Measurements from ENCODE around the gene CCNA1.

CCNA1 gene

DNA sequence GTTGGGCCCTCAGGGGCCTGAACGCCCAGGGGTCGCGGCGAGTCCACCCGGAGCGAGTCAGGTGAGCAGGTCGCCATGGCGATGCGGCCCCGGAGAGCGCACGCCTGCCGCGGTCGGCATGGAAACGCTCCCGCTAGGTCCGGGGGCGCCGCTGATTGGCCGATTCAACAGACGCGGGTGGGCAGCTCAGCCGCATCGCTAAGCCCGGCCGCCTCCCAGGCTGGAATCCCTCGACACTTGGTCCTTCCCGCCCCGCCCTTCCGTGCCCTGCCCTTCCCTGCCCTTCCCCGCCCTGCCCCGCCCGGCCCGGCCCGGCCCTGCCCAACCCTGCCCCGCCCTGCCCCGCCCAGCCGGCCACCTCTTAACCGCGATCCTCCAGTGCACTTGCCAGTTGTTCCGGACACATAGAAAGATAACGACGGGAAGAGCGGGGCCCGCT lies at the start of gene CCNA1:
Gene CCNA1, plus strand, starts transcription at position 390 of the 439 bp plus-strand sequence. CDS start 562 bp downstream, outside the sequence.
- DNase-seq = no peak

GRCh38 chr13:36385489-36385888 lies 46.8 kb upstream of the CCNA1 start:
- DNase-seq = no peak

DNA sequence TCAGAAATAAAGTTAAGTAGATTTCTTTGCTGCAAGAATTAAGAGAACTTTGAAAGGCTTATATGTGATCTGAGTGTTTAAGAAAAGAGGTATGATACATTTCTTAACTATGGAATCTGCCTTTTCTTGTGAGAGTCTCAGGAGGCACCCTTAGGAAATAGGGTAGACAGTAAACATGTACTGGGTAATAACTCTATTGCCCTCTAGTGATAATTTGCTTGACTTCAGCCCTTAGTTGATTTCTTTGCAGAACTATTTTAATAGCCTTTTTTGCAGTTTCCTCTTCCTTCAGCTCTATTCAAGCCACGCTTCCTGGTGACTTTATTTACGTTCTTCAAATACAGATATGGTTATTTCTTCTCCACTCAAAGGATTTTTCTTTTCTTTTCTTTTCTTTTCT lies 37.0 kb upstream of the CCNA1 start:
- no peak for DNase-seq

GRCh38 chr13:36405151-36405550 lies 27.1 kb upstream of the CCNA1 start:
- no peak for DNase-seq

DNA sequence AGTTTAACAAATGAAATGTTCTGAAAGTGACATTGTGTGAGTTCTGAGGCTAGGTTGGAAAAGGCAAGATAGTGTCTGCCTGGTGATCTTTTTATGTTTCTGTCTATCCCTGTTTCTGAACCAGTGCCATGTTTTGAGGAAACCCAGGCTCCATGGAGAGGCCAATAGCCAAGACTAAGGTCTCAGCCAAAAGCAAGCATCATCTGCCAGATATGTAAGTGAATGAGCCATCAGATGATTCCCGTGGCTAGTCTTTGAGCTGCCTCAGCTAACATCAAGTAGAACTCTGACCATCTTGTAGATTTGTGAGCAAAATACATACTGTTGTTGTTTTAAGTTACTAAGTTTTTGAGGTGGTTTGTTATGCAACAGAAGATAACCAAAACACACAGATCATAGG lies 19.6 kb upstream of the CCNA1 start:
- no peak for DNase-seq

DNA sequence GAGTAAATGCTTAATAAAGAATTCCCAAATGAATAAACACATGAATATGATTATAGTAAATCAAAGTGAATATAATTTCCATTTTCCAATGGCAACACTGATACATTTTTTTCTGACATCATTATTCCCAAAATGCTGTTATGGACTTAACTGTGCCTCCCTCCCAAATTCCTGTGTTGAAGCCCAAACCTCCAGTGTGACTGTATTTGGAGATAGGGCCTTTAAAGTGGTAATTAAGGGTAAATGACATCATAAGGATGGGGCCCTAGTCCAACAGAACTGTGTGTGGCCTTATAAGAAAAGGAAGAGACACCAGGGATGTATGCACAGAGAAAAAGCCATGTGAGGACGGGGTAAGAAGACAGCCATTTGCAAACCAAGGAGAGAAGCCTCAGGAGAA lies 19.1 kb upstream of the CCNA1 start:
- DNase-seq = no peak

- no peak for DNase-seq
Measured at GRCh38 chr13:36414461-36414860, 17.8 kb upstream of the CCNA1 start.

GRCh38 chr13:36417331-36417730 lies 15.0 kb upstream of the CCNA1 start:
- DNase-seq = no peak

- no peak for DNase-seq
Measured at GRCh38 chr13:36418022-36418805, 14.1 kb upstream of the CCNA1 start.

DNA sequence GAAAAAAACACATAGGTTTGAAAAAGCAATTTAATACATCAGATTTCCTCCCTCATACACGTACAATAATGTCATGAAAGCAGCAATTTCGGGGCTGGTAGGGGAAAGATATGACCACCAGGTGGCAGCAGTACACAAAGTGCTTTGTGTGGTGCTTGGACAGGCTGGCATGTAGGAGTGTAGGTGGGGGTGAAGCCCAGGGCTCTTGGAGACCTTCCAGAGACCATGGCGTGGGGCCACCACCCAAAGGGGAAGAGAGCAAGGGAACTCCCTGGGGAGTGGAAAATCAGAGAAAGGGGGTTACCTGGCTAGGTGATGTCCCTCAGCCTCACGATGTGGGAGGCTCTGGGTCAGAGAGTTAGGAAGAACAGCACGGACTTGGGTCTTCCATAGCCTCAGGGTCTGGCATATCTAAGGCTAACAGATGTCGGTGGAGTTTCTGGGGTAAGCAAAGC lies 11.8 kb upstream of the CCNA1 start:
- DNase-seq = peak; percentile 56

- DNase-seq = no peak
Measured at GRCh38 chr13:36421447-36421846, 10.8 kb upstream of the CCNA1 start.

- DNase-seq = no peak
Measured at GRCh38 chr13:36428086-36428485, 4.2 kb upstream of the CCNA1 start.

GRCh38 chr13:36430247-36431203 lies 1.8 kb upstream of the CCNA1 start:
- no peak for DNase-seq

DNA sequence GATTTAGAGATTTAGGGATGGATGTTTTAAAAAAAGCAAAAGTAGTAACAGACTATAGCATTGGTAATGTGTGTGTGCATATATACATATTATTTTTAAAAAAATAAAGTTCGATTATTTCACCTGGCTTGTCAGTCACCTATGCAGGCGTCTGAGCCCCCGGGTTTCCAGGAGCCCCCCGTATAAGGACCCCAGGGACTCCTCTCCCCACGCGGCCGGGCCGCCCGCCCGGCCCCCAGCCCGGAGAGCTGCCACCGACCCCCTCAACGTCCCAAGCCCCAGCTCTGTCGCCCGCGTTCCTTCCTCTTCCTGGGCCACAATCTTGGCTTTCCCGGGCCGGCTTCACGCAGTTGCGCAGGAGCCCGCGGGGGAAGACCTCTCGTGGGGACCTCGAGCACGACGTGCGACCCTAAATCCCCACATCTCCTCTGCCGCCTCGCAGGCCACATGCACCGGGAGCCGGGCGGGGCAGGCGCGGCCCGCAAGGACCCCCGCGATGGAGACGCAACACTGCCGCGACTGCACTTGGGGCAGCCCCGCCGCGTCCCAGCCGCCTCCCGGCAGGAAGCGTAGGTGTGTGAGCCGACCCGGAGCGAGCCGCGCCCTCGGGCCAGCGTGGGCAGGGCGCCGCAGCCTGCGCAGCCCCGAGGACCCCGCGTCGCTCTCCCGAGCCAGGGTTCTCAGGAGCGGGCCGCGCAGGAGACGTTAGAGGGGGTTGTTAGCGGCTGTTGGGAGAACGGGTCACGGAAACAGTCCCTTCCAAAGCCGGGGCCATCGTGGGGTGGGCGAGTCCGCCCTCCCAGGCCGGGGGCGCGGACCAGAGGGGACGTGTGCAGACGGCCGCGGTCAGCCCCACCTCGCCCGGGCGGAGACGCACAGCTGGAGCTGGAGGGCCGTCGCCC lies 840 bp upstream of the CCNA1 start:
- peak; percentile 11 for DNase-seq

GRCh38 chr13:36436811-36437210 lies 4.5 kb downstream of the CCNA1 start:
- no peak for DNase-seq

DNA sequence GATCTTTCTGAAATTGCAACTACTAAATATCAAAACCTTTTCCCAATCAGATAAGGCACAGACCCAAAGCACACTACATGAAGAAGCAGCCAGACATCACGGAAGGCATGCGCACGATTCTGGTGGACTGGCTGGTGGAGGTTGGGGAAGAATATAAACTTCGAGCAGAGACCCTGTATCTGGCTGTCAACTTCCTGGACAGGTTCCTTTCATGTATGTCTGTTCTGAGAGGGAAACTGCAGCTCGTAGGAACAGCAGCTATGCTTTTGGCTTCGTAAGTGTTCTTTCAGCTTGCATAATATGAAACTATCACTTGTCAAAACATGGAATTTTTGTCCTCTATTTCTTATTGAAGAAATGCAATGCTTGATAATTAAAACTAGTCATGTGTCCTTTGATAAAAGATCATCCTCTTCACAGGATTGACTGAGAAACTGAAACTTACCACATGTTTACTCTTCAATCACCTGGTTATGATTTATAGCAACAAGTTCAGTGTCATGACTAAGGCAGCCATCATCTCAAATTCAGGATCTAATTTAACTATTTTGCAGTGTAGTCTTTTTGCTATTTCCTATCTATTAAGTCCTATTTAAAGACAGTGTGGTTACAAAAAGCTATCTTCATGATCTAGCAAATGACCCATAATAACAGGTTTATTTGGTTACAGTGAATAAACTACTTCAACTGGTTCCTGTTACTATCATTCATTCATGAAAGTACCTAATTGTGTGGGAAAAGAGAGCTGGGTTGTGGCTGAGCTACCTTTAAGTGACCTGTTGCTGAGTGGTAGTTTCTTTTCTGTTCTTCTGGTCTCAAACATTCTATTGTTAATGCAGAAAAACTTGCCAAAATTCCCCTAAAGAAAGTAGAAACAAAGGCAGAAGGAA lies 6.5 kb downstream of the CCNA1 start:
- no peak for DNase-seq

DNA sequence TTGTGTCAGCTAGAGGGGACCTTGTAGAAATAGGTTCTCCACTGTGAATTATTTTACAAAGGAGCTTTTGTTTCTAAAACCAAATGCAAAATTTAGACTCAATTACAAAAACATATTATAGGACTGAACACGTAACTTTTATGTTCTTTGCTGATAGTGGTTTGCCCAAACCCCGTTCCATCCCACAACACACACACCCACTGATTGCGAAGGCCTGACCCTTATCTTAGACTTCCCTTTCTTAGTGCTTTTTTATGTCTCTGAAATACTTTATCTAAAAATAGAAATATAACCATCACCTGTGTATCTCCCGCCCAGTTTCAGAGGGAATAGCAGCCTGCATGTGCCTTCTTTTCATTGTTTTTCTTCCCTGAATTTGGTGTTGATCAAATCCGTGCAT lies 13.0 kb downstream of the CCNA1 start:
- DNase-seq = no peak

GRCh38 chr13:36445891-36446351 lies 13.6 kb downstream of the CCNA1 start:
- no peak for DNase-seq

DNA sequence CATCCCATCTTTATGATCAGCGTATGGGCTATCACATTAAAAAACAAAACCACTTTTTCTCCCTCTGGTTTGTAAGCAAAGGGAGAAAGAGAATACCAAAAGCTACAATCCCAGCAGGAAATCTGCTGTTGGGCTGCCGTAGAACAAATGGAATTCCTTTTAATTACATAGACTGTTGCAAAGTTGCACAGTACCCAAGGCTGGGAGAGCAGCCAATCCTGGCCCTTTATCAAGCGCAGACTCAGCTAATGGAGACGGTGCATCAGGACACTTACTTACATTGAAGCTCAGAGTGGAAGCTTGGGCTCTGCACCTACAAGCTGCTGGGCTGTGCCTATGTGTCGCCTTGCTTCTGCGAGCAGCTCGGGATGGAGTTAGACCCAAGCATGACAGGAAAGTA lies 15.2 kb downstream of the CCNA1 start:
- no peak for DNase-seq

- DNase-seq = no peak
Measured at GRCh38 chr13:36450534-36450933, 18.2 kb downstream of the CCNA1 start.

- DNase-seq = no peak
Measured at GRCh38 chr13:36453516-36453915, 21.2 kb downstream of the CCNA1 start.
